ENCODE results near the gene PLA2G2F. TPM values are rescaled to one million over a fixed set of nuclear protein-coding genes. Genes with fewer than 3 reads are reported as not detected.

PLA2G2F gene, protein sequence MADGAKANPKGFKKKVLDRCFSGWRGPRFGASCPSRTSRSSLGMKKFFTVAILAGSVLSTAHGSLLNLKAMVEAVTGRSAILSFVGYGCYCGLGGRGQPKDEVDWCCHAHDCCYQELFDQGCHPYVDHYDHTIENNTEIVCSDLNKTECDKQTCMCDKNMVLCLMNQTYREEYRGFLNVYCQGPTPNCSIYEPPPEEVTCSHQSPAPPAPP
- not detected in 2 replicates for total RNA-seq

DNA sequence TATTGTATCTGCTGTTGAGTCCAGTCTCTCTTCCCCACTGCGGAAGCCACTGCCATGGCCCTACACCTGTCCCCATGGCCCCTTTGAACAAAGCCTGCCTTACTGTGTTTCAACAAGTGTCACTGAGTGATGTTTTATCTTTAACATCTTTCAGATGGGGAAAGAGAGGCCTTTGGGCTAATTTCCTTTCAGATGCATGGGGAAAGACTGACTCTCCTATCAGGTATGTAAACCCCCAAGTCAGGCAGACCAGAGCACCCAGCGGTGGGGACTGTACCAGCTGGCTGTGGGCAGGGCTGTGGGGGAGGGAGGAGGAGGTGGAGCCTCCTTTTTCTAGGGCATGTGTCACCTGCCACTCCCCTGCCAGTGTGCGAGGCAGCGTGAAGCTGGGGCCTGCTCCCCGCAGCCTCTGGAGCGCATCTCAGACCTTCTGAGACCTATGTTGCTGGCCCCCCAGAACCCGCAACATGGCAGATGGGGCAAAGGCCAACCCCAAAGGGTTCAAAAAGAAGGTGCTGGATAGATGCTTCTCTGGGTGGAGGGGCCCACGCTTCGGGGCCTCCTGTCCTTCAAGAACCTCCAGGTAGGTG is at the start of gene PLA2G2F:
PLA2G2F (plus strand) TSS at position 363 of the 590 bp plus-strand sequence; CDS start at position 468, 105 bp downstream.
- intact Hi-C loops (cut with micrococcal nuclease), result no loop called here

DNA sequence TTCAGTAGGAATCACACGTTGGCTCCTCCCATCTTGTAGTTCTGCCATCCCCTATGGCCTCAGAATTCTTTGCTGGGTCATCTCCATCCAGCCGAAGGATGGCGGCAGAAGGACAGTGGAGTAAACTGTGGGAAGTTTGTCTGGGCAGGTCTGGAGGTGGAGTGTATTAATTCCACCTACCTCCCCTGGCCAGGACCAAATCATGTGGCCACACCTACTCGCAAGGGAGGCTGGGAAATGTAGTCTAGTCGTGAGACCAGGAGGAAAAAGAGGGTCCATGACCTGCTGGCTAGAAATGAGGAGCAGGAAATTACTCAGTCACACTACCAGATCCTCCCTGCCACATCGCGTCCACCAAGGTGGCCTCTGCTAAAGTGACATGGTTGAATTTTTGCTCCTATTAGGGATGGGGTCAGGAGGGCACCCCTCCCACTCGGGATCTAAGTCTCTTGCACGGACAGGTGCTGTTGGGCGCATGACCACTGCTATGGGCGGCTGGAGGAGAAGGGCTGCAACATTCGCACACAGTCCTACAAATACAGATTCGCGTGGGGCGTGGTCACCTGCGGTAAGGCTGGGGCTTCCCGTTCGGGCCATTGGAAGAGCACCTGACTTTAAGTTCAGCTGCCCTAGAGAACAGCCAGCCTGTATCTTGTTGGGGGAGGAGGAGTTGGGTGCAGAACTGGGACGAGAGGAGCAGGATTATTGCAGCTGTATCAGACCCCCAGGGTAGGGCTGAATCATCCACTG is 49.6 kb upstream of the PLA2G2F start:
- intact Hi-C loops (cut with micrococcal nuclease), result no loop called here

DNA sequence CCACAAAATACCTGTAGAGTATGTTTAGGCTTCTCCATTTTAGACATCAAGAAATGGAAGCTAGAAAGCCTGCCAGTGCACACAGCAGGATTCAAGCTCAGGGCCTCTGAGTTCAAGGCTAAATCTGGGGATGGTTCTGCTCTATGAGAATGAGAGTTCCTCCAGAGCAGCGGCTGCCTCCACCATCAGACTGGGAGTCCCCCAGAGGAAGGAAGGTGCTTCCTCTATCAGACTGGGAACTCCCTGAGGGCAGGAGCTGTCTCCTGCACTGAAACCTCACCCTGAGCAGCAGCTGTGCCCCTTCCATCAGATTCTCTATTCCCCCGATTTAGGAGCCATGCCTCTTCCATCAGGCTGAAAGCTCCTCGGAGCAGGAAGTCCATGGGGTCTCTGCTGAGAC is 49.0 kb upstream of the PLA2G2F start:
- intact Hi-C loops (cut with micrococcal nuclease), result no loop called here

DNA sequence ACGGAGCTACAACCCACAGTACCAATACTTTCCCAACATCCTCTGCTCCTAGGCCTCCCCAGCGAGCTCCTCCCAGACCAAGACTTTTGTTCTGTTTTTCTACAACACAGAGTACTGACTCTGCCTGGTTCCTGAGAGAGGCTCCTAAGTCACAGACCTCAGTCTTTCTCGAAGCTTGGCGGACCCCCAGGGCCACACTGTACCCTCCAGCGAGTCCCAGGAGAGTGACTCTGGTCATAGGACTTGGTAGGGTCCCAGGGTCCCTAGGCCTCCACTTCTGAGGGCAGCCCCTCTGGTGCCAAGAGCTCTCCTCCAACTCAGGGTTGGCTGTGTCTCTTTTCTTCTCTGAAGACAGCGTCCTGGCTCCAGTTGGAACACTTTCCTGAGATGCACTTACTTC is 48.5 kb upstream of the PLA2G2F start:
- intact Hi-C loops (cut with micrococcal nuclease), result no loop called here

DNA sequence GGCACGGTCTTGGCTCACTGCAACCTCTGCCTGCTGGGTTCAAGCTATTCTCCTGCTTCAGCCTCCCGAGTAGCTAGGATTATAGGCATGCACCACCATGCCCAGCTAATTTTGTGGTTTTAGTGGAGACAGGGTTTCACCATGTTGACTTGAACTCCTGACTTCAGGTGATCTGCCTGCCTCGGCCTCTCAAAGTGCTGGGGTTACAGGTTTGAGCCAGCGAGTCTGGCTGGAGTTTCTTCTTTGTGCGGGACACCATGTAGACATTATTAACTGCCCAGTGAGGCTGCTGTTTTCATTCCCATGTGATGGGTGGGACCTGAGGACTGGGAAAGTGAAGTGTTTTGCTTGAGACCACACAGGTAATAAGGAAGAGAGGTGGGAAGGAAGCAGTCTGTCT is 45.8 kb upstream of the PLA2G2F start:
- intact Hi-C loops (cut with micrococcal nuclease), result no loop called here

DNA sequence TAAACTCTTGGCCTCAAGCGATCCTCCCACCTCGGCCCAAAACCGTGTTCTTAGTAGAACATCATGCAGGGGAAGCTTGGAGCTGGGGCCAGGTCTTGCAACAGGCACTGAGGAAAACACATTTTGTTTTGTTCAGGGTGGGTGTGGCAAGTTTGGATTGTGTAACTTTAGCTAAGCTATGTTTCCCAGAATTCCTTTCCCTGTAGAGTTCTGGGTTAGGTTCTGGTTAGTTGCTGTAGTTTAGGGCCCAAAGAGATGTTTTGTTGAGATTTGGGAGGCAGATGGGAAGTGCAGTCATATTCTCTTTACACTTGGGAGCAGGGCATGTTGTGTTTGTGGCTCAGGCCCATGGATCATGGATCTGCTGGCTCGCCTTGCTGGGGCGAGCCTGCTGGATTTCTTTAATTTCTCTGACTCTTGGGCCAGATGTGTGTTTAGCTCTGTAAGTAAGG is 45.2 kb upstream of the PLA2G2F start:
- intact Hi-C loops (cut with micrococcal nuclease), result no loop called here

DNA sequence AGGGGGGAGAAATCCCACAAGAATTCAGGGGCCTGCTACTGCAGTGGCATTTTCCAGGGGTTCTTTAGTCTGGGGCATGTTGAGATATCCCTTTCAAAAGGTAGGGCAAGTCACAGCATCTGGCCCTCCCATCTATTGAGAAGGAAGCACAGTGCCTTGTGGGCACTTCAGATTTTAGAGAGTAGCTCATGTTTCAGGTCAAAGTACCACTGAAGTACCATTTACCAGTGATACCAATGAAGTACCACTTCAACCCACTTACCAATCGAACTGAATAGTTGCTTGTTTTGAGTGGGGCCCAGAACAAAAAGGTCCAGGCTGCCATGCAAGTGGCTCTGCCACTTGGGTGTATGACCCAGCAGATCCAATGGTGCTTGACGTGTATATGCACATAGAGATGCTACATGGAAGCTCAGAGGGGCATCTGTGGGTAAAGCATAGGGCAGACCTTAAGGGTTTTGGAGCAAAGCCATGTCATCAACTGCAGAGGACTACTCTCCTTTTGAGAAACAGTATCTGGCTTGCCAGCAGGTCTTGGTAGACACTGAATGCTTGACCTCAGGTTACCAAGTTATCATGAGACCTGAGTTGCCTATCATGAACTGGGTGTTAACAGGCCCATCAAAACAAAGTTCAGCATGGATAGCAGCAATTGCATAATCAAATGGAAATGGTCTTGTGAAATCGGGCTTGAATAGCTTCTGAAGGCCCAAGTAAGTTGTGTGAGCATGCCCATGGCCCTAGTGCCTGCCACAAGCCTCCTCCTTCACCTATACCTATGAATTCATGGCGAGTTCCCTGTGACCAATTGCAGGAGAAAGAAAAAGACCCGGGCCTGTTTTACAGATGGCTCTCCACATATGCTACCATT is 43.3 kb upstream of the PLA2G2F start:
- intact Hi-C loops (cut with micrococcal nuclease), result no loop called here

DNA sequence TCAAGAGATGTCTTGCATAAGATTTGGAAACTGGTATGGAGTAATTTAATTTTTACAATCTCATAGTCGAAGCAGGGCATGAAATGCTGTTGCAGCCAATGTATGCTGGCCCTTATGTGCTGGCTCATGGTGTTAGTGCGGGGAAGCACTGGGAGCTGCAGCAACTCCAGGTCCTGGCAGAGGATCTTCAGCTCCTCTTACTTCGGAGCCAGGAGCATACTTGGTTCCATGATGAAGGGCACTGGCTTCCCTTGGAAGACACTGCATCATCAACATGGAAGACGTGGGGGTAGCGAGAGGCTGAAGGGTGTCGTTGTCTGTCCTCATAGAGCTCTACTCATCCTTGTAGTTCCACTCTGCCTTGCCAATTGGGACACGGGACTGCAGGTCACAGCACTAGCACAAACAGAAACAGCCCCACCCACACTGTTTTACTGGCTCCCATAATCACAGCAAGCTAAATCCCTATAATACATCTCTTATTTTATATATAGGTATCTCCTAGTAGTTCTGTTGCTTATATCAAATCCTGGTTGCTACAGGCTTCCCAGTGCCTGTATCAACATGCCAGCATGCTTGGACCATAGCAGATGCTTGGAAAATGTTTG is 42.2 kb upstream of the PLA2G2F start:
- intact Hi-C loops (cut with micrococcal nuclease), result no loop called here

DNA sequence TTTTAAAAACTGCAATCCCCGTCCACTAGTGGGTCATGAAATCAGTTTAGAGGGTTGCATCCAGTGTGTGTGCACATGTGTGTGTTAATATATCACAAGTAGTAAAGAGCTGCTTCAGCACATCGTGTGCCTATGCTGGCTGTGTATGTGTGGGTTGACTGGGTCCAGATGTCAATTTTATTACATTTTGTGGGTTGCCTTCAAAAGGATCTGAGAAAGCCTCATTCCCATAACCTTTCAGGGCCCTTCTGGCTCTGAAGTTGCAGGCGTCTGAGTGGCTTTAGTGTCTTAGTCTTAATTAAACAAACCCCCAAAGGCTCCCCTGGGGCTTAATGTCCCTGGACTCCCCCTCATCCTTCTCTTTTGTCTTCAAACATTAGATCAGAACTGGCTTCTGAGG is 39.6 kb upstream of the PLA2G2F start:
- intact Hi-C loops (cut with micrococcal nuclease), result no loop called here

DNA sequence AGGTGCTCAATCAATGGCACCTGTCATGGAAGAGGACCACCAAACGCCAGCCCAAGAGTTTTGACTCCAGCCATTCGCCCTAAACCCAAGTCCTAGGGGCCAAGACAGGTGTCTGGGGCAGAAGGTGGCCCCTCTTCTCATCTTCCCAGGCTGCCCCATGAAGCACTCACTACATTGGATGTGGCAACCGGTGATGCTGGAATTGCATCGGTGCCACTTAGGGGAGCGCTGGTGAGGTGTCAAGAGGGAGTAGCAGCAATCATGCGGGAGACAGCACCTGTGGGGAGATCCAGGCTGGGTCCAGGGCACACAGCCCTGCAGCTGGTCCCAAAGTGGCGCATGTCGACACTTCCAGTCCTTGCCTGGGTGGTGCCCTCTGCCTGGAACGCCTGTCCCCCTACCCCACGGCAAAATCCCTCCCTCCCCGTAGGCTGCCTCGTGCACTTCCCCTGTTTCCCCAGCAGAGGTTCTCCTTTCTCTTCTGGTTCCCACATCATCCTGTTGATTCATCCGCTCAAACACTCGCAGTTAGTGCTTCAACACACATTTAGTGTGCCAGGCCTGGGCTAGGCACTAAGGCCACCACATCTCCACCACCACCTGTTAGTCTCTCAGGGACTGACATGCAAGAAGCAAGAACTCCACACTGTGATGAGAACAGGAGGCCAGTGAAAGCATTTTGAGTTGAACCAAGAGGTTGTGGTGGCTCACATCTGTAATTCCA is 38.3 kb upstream of the PLA2G2F start:
- intact Hi-C loops (cut with micrococcal nuclease), result loop anchor here (1.0 to 5.0 kb wide), 4 partner anchors 52 to 392 kb away; no protein-coding TSS in a partner anchor

DNA sequence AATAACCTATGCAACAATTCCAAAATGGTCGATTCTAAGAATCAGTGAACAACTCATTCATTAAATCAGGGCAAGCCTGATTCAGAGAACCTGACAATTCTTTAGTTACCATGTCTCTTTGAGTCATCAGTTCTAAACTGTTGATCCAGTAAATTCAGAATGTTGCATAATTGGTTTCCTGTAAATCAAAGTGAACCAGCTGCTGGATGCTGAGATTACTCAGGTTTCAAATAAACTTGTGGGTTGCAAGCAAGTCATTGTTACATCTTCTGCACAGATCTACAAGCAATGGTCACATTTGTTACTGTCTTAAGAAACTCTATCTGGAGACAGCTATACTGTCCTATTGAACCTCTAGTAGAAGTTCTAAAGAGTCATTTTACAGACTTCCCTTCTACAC is 36.2 kb upstream of the PLA2G2F start:
- intact Hi-C loops (cut with micrococcal nuclease), result loop anchor here (5.0 kb wide), 1 partner anchor 389 kb away; no protein-coding TSS in a partner anchor

DNA sequence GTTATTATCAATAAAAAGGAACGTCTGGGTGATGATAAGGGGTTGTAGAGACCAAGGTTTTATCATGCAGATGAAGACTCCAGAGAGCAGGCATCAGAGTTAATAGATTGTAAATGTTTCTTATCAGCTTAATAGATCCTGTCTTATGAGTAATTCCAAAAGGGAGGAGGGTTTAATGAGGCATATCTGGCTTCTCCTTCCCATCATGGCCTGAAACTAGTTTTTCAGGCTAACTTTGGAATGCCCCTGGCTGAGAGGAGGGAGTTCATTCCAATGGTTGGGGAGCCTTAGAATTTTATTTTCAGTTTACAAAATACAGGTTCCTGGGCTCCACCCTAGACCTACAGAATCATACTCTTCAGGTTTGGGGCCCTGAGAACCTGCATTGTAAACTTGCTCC is 33.3 kb upstream of the PLA2G2F start:
- intact Hi-C loops (cut with micrococcal nuclease), result no loop called here

DNA sequence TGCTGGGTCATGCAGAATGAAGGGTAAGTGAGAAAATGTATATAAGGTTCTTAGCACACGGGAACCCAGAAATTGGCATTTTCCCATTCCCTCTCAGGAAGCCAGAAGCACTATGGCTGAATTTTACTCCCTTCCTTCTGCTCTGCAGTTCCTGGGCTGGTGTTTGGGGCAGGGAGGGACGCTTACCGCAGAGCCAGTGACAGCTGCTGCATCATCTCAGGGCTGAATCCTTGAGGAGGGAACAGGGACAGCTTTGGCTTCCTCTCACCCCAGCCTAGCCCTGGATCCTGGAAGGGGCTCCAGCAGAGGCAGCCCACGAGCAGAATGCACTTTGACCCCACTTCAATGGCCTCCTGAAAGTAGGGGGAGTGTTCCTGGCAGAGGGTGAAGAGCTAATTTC is 31.8 kb upstream of the PLA2G2F start:
- intact Hi-C loops (cut with micrococcal nuclease), result no loop called here

DNA sequence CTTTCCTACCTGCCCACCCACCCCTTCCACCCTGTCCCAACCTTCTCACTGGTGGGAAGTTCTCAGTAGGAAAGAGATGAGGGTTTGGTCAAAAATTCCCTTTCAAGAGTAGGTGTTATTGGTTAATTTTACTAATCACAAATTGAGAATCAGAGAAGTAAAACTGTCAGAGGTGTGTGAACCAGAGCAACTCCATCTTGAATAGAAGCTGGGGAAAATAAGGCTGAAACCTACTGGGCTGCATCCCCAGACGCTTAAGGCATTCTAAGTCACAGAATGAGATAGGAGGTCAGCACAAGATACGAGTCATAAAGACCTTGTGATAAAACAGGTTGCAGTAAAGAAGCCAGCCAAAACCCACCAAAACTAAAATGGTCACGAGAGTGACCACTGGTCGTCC is 31.3 kb upstream of the PLA2G2F start:
- intact Hi-C loops (cut with micrococcal nuclease), result no loop called here

DNA sequence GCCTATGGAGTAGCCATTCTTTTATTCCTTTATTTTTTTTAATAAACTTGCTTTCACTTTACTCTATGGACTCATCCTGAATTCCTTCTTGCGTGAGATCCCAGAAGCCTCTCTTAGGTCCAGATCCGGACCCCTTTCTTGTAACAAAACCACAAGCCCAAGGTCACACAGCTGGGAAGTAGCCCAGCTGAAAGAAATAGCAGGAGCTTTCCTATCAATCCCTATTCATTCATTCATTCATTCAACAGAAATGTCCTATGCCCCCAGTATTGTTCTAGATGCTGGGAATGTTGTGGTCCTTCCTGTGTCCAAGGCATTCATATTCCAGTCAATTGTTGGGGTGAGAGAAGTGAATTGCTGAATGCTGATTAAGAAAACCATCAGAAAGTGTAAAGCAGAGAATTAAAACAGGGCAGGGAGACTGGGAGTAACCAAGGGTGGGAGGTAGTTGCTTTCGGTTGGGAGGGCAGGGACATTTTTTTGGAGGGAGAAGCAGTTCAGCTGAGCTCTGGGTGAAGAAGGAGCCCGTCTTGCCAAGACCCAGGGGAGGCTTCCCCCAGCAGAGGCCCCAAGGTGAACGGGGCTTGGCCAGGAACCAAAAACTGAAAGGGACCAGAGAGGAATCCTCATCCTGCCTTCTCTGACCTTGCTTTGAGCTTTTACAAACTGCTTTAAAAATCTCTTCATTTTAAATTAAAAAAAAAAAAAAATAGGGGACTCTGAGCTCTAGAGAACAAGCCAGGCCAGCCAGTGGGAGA is 30.6 kb upstream of the PLA2G2F start:
- intact Hi-C loops (cut with micrococcal nuclease), result no loop called here

DNA sequence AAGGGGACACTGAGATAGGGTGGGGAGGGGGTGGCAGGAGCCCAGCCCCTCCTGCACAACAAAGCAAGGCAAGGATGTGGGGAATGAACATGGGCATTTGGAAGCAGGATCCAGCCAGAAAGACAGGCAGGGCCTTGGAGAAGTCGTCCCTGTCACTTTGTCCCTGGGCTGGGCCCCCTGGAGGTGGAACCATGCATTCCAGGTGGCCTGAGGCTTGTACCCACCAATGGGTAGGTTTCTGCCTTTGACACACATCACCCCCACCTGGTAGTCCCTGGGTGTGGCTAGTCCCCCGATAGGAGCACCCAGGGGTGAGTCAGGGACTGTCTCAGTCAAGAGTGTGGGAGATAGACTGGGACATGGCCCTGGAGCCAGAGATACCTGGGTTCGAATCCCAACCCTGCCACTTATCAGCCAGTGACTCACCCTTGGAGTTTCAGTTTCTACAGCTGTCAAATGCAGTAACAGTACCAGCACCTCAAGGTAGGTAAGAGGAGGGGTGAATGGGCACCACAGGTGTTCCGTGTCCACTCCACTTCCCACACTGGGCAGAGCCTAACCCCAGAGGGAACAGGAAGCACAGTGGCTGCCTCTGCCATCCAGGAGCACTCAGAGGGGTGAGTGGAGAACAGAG is 29.8 kb upstream of the PLA2G2F start:
- intact Hi-C loops (cut with micrococcal nuclease), result no loop called here

DNA sequence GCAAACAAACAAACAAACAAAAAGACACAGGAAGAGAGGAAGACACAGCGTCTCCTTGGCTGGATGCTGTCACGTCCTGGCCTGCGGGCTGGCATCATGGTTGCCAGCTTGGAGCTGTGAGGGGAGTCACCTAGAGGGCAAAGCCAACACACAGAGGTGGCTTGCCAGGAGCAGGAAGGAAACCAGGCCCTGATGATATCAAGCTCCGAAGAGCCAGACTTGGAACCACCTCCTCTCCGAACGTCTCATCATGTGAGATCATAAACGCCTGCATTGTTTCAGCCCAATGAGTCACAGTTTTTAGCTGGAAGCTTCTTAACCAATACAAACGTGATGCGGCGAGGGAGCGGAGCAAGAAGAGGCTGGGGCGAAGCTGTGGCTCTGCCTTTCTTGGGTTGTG is 28.4 kb upstream of the PLA2G2F start:
- intact Hi-C loops (cut with micrococcal nuclease), result no loop called here

DNA sequence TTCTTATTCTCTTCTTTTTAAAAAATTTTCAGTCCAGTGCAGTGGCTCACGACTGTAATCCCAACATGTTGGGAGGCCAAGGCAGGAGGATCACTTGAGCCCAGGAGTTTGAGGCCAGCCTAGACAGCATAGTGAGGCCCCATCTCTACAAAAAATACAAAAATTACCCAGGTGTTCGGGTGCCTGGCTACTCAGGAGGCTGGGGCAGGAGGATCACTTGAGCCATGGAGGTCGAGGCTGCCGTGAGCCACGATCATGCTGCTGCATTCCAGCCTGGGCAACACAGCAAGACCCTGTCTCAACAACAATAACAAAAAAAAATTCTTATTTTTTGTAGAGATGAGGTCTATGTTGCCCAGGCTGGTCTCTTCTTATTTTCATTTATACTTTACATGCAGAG is 27.7 kb upstream of the PLA2G2F start:
- intact Hi-C loops (cut with micrococcal nuclease), result no loop called here

DNA sequence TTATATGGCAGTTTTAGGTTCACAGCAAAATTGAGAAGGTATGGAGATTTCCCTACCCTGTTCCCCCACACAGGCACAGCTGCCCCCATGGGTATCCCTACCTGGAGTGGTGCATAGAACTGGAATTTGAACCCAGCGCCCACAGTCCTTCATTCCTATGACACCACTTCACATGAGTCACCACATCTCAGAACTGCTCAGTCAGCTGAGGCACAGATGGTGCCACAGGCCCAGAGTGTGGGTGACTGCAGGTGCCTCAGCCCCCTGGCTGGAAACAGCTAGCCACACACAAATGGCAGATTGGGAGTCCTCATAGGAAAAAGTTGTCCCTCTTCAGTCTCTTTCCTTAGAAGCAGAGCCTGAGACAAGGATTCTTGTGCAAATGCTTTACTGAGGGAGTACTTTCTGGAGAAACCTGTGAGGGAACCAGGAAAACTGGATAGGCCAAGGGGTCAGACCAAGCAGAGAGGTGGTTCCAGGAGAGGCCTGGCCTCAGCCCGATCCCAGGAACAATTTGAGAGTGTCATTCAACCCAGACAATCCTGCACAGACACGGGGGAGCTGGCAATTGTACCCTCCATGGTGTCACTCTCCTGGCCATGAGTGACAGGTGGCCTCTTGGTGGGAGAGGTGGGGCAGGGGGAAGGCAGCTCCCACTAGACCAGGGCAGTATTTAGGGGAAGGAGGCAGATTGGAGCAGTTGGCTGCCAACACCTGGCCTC is 26.7 kb upstream of the PLA2G2F start:
- intact Hi-C loops (cut with micrococcal nuclease), result no loop called here

Measured in T-helper 1 cell treated with Interleukin-12 subunit alpha and Interleukin-12 subunit beta and Interleukin-4 antibody, amounts not matched to agents 30 ng/mL and 1 ng/mL, for 36 hours (primary cell).